ENCODE data around the gene LRRC63. TPM values are rescaled to one million over a fixed set of nuclear protein-coding genes. Genes with fewer than 3 reads are reported as not detected.
"Not testable (repeated sequence)": the region's sequence is repeated elsewhere in the genome, so short reads cannot be mapped to it uniquely, and the experiment has no call there.

The LRRC63 gene
- total RNA-seq, 6 donors from 2014 or later: 0.33 to 3.1 (median 0.66) TPM; not detected in 1

DNA sequence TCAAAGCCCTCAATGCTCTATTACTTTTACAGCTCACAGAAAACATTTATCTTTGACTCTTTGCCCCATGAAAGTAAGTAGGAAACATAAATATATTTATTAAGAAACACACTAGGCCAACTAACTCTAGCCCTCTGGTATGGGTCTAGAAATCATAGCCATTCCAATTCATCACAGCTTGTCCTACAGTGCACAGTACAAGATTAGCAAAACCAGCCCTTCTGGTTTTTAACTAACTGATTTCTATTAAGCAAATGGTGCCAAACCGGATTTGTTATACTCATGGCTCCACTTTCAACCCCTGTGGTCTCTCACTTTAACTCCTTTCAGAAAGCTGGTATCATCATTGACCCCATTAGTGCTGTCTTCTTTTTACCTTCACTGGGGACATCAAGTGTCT lies 5.6 kb upstream of the LRRC63 start:
- 53 to 69% methylated on average over 1 of the region's 1 CpG for WGBS, 2 donors

DNA sequence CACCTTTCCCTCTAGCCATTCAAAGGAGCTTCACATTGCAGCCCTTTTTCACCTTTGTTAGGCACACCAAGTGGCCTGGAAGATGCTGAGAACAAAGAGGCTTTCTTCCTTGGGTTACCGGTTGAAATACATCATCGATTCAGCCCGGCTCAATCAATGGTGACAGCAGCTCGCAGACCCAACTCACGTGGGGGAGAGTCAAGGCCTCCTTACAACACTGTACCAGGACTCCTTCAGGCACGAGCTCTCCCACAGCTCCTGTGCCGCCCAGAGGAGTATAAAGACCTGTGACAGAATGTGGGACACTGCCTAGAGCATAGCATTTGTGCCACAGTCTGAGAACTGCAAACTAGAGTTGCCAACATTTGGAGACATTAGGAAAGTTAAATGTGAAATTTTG lies 3.9 kb upstream of the LRRC63 start:
- Histone ChIP-seq H3K4me3 (no peak overlapping the region), H3K9me3 (no peaks in the 10 kb centered on the region), H3K4me1 (peaks cover 0 to 19% (median 9%) of the 10 kb centered on the region in 4 donors), H3K27ac (no peak overlapping the region), H3K27me3 (no peaks in the 10 kb centered on the region), H3K36me3 (no peaks in the 10 kb centered on the region)
- 75 to 85% methylated on average over 4 to 7 of the region's 7 CpGs for WGBS, 2 donors
- TF ChIP-seq EP300 (IDR thresholded peaks at IDR 0.05): no peak
- DNase-seq (no peak), ATAC-seq (ENCODE audit: low FRiP score in 2 of 2) (no peak)

More for the DNA sequence above, 5.6 kb upstream of the LRRC63 start:
- H3K36me3 ChIP-seq: no peaks in the 10 kb centered on the region
- peaks cover 0 to 5% (median 4%) of the 10 kb centered on the region in 4 donors for H3K4me1 ChIP-seq
- no peak for ATAC-seq (ENCODE audit: low FRiP score in 2 of 2)
- no peak overlapping the region for H3K4me3 ChIP-seq
- DNase-seq: no peak
- no peak overlapping the region for H3K27ac ChIP-seq
- TF ChIP-seq POLR2A (IDR thresholded peaks at IDR 0.05): no peak
- no peak for TF ChIP-seq EP300 (IDR thresholded peaks at IDR 0.05)
- TF ChIP-seq, protein P1, sequence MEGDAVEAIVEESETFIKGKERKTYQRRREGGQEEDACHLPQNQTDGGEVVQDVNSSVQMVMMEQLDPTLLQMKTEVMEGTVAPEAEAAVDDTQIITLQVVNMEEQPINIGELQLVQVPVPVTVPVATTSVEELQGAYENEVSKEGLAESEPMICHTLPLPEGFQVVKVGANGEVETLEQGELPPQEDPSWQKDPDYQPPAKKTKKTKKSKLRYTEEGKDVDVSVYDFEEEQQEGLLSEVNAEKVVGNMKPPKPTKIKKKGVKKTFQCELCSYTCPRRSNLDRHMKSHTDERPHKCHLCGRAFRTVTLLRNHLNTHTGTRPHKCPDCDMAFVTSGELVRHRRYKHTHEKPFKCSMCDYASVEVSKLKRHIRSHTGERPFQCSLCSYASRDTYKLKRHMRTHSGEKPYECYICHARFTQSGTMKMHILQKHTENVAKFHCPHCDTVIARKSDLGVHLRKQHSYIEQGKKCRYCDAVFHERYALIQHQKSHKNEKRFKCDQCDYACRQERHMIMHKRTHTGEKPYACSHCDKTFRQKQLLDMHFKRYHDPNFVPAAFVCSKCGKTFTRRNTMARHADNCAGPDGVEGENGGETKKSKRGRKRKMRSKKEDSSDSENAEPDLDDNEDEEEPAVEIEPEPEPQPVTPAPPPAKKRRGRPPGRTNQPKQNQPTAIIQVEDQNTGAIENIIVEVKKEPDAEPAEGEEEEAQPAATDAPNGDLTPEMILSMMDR (IDR thresholded peaks at IDR 0.05): no peak
- TF ChIP-seq POLR2AphosphoS5 (IDR thresholded peaks at IDR 0.05): no peak
- H3K9me3 ChIP-seq: no peaks in the 10 kb centered on the region
- no peaks in the 10 kb centered on the region for H3K27me3 ChIP-seq

DNA sequence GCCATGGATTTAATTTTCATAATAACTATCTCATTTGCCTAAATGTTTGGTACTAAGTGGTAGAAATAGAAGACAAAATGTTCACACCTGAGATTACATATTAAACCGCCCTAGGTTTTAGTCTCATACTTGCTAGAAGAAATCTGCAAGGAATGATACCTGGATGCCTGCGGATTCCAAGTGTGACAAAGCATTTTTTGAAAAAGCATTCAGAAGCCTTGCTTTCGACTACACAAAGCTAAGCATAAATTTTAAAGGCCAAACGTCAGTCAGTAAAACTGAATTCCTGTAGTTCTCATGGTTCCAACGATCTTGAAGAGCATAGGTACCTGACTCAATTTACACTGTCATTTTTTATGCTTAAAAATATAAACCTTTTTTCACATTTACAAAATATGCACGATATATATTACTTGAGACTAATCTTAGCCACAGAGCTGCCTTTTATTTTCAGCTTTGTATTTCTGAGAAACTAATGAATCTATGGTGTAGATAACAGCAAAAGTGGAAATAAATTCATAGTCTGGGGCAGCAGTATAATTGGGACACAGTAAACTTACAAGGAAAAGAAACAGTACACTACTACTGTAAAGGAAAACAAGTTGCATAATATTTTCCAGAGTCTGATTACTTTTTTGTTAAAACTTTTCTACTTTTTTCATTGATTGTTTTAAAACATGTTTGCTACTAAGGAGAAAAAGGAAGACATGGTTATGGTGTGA lies 1.2 kb upstream of the LRRC63 start:
- H3K9me3 ChIP-seq: no peaks in the 10 kb centered on the region
- H3K27ac ChIP-seq: peak overlapping the region in 1 of 4 donors; percentile 62
- 73 to 76% methylated on average over 6 of the region's 6 CpGs for WGBS, 2 donors
- ATAC-seq (ENCODE audit: low FRiP score in 2 of 2) (no peak), DNase-seq (no peak)
- peak overlapping the region in 3 of 4 donors; percentile 46 to 59 (median 55) for H3K4me3 ChIP-seq
- H3K4me1 ChIP-seq: peaks cover 0 to 19% (median 9%) of the 10 kb centered on the region in 4 donors
- H3K27me3 ChIP-seq: no peaks in the 10 kb centered on the region
- H3K36me3 ChIP-seq: no peaks in the 10 kb centered on the region
- TF ChIP-seq POLR2A (IDR thresholded peaks at IDR 0.05): no peak
- TF ChIP-seq EP300 (IDR thresholded peaks at IDR 0.05): no peak
- TF ChIP-seq POLR2AphosphoS5 (IDR thresholded peaks at IDR 0.05): no peak
- TF ChIP-seq, protein P1 (IDR thresholded peaks at IDR 0.05): no peak

DNA sequence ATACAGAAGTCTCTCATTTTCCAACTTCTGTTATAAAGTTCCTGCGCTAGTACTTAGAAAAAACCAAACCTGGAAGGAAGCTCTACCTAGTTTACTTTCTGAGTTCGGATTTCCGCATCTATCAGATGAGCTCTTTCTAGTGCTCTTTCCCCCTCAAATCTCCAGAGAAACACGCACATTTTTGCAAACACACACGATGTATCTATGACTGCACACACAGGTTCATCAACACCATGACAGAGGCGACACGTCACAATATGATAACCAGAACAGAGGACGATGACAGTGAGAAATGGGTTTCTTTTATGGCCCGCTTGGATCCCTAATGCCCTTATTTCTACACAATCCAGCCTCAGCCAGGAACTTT lies 629 bp upstream of the LRRC63 start:
- Histone ChIP-seq H3K27ac (peak overlapping the region in 3 of 4 donors; percentile 32 to 63 (median 62)), H3K4me1 (peaks cover 0 to 19% (median 9%) of the 10 kb centered on the region in 4 donors), H3K36me3 (no peaks in the 10 kb centered on the region), H3K4me3 (peak overlapping the region; percentile 20 to 59 (median 50)), H3K9me3 (no peaks in the 10 kb centered on the region), H3K27me3 (no peaks in the 10 kb centered on the region)
- TF ChIP-seq POLR2AphosphoS5 (IDR thresholded peaks at IDR 0.05) (no peak), POLR2A (IDR thresholded peaks at IDR 0.05) (no peak), EP300 (IDR thresholded peaks at IDR 0.05) (no peak)
- TF ChIP-seq, protein P1 (IDR thresholded peaks at IDR 0.05): no peak
- WGBS, 2 donors: 11 to 12% methylated on average over 9 of the region's 9 CpGs
- peak; percentile 30 to 50 for ATAC-seq (ENCODE audit: low FRiP score in 2 of 2)
- no peak for DNase-seq

DNA sequence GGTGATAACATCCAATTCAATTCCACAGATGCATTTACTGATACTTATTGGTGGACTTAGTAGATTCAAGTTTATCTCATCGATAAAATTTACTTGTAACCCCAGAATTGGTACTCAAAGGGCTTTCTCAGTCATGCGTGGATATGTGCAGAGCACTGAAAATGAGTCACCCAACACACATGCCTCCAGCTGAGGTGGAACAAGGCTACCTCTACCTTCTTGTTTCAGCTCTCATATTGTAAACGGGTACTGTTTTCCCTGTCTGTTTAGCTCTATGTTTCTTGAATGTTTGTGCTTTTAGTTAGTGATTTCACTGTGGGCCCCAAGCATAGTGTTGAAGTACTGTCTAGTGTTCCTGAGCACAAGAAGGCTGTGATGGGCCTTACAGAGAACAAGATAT lies 1.5 kb downstream of the LRRC63 start:
- Histone ChIP-seq H3K4me3 (no peak overlapping the region), H3K36me3 (no peaks in the 10 kb centered on the region), H3K27me3 (no peaks in the 10 kb centered on the region), H3K4me1 (peaks cover 0 to 19% (median 9%) of the 10 kb centered on the region in 4 donors), H3K27ac (no peak overlapping the region), H3K9me3 (no peaks in the 10 kb centered on the region)
- TF ChIP-seq EP300 (IDR thresholded peaks at IDR 0.05): no peak
- TF ChIP-seq POLR2A (IDR thresholded peaks at IDR 0.05): no peak
- TF ChIP-seq POLR2AphosphoS5 (IDR thresholded peaks at IDR 0.05): no peak
- TF ChIP-seq, protein P1 (IDR thresholded peaks at IDR 0.05): no peak
- WGBS, 2 donors: 88 to 98% methylated on average over 3 of the region's 3 CpGs
- ATAC-seq (ENCODE audit: low FRiP score in 2 of 2): no peak
- DNase-seq: no peak

DNA sequence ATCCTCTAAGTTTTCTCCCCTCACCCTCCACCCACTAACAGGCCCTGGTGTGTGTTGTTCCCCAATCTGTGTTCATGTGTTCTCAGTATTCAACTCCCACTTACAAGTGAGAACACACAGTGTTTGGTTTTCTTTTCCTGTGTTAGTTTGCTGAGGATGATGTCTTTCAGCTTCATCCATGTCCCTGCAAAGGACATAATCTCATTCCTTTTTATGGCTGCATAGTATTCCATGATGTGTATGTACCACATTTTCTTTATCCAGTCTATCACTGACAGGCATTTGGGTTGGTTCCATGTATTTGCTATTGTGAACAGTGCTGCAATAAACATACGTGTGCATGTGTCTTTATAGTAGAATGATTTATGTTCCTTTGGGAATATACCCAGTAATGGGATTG lies 3.0 kb downstream of the LRRC63 start:
- WGBS, 2 donors: 75 to 84% methylated on average over 1 of the region's 1 CpG
- not testable (repeated sequence) for H3K4me3 ChIP-seq; H3K36me3 ChIP-seq; H3K27me3 ChIP-seq; ATAC-seq (ENCODE audit: low FRiP score in 2 of 2); H3K9me3 ChIP-seq; H3K27ac ChIP-seq; DNase-seq
- H3K4me1 ChIP-seq: peaks cover 0 to 19% (median 9%) of the 10 kb centered on the region in 4 donors

DNA sequence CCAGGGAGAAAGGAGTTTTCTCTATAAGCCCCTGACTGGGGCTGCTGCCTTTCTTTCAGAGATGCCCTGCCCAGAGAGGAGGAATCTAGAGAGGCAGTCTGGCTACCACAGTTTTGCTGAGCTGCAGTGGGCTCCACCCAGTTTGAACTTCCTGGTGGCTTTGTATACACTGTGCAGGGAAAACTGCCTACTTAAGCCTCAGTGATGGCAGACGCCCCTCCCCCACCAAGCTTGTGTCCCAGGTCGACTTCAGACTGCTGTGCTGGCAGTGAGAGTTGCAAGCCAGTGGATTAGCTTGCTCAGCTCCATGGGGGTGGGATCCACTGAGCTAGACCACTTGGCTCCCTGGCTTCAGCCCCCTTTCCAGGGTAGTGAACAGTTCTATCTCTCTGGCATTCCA lies 8.5 kb downstream of the LRRC63 start:
- not testable (repeated sequence) for DNase-seq; H3K9me3 ChIP-seq; H3K27ac ChIP-seq; ATAC-seq (ENCODE audit: low FRiP score in 2 of 2); H3K4me1 ChIP-seq; H3K27me3 ChIP-seq; H3K36me3 ChIP-seq; H3K4me3 ChIP-seq
- WGBS, 2 donors: 0% methylated on average over 2 of the region's 2 CpGs; no CpG with 5 or more reads in 1 of the 2 donors

Data from upper lobe of left lung (tissue), 6 donors.